Activated CD4-positive, alpha-beta T cell treated with anti-CD3 and anti-CD28 coated beads, Interleukin-2, amount 50 U/mL, for 1 hour (primary cell): Measurements from ENCODE around the gene NOSIP.
A peak's percentile ranks its signal among the peaks of the same experiment; 100 is the strongest.

Source experiments
- DNase-seq: peaks from one replicate; pipeline ENCODE4 v3.0.0-alpha.2; 2020

The NOSIP gene

GRCh38 chr19:49594993-49595818 is 14.8 kb upstream of the NOSIP start:
- no peak for DNase-seq

DNA sequence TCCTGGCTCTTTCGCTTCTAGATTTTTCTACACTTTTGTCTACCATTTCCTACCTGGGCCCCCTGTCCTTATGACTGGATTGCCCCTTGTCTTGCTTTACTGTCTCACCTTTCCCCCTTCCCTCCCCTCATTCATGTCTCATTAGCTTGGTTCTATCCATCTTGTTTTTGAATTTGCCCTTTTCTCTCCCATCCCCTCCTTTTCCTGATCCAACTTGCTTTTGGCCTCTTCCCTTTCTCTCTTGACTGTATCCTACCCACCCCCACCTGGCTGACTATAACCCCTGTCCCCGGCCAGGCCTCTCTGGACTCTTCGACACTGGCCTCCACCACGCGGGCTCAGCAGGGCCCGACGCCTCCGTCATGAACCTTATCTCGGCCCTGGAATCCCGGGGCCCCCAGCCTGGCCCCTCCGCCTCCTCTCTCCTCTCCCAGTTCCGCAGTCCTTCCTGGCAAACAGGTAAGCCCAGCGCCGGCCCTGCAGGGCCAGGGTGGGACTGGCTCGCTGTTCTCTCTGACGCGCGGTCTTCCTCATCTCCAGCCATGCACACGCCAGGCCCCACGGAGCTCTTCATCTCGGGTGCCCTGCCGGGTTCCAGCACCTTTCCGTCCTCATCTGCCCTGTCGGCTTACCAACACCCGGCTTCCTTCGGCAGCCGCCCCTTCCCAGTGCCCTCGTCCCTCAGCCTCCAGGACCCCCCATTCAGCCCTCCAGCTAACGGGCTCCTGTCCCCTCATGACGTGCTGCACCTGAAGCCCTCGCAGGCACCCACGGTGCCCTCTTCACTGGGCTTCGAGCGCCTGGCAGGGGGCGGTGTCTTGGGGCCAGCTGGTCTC is 14.0 kb upstream of the NOSIP start:
- DNase-seq, result no peak

DNA sequence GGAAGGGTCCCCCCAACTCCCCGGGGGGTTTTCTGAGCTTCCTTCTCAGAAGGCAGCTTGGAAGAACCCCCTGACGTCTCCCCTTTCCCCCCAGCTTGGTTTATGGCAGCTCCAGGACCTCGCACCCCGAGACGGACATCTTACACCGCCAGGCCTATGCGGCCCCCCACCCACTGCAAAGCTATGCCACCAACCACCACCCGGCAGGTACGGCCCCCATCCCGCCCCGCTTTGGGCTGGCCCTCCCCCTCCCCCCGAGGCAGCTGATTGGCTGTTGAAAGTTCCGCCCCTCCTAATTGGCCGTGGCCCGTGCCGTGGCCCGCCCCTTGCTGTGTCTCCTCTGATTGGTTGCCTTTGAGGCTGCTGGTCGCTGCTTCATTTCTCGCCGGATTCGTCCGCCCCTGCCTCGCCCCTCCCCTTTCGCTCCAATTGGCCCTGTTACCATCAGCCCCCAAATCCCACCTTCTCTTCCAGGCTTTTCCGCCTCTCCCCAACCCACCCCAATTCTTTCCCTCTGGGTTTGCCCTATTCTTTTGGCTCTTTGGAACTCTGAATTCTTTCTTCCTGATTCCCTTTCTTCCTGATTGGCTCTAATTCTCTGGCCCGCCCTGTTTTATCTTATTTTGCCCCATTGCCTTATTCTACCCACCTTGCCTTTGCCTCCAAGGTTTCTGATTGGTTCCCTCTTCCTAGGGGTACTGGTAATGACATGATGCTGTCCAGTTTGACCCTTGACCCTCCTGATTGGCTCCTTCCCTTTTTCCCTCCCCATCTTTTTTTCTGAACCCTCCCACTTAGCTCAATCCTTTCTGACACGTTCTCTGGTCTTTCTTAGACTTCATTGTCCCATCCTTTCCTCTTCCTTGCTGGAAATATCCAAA is 13.1 kb upstream of the NOSIP start:
- peak; percentile 93 for DNase-seq

DNA sequence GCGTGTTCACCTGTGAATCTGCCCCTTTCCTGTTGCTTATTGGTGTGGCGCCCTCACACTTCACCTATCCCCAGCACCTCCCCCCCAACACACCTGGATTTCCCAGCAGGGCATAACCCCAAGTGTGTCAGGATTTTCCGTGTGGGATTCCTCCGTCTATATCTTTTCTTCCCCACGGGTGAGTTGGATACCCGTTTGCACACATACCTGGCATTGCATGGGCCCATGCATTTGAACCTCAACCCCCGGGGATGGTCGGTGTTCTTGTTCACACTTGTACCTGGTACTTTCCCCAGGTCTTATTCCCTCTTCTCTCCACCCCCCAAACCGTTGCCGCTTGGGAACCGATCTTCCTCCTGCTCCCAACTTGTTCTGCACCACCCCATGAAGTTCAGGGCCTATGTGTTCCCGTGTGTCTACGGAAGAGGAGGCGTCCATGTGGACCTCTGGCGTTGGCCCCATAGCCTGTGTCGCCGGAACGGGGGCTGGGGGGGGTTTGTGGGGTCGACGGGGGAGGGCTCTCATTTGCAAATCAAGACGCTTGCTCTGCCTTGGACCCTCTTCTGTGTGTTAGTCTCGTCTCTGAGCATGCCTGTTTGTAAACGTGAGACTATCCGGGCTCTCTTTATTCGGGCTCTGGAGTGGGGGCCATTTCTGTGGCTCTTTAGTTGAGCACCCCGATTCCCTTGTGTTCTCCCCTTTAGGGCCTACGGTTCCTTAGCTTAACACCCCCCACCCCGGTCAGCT is 12.3 kb upstream of the NOSIP start:
- no peak for DNase-seq

GRCh38 chr19:49591731-49592485 is 11.6 kb upstream of the NOSIP start:
- DNase-seq, result peak; percentile 40

DNA sequence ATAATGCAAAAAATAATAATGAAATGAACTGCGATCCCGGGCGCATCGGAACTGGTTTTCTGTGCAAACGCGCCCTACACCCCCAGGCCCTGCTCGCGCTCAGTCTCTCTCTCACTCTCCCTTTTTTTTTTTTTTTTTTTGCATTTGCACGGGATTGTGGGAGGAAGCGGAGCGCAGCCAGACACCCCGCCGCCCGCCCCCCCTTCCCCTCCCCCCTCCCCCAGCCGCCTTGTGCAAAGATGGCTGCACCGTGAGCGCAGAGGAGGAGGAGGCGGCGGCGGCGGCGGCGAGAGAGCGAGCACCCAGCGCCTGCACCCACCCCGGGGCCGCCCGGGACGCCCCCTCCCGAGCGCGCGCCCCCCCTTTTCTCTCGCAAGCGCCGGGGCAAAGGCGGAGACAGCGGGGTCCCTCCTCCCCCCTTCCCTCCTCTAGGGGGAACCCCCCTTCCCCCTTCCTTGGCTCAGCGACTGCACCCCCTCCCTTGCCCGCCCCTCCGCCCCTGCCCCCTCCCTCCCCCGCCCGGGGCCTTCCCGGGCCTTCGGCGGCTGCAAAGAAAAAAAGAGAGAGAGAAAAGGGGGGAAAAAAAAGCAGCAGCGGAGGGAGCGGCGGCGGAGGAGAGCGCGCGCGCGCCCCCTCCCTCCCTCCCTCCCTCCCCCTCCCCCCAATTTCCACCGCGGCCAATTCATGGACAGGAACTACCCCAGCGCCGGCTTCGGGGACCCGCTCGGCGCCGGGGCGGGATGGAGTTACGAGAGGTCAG is 10.8 kb upstream of the NOSIP start, which contains the start of gene PRR12:
Gene PRR12 (plus strand): TSS at position 212 of the 760 bp plus-strand sequence. CDS start 473 bp downstream, at position 685.
- DNase-seq, result peak; percentile 56

DNA sequence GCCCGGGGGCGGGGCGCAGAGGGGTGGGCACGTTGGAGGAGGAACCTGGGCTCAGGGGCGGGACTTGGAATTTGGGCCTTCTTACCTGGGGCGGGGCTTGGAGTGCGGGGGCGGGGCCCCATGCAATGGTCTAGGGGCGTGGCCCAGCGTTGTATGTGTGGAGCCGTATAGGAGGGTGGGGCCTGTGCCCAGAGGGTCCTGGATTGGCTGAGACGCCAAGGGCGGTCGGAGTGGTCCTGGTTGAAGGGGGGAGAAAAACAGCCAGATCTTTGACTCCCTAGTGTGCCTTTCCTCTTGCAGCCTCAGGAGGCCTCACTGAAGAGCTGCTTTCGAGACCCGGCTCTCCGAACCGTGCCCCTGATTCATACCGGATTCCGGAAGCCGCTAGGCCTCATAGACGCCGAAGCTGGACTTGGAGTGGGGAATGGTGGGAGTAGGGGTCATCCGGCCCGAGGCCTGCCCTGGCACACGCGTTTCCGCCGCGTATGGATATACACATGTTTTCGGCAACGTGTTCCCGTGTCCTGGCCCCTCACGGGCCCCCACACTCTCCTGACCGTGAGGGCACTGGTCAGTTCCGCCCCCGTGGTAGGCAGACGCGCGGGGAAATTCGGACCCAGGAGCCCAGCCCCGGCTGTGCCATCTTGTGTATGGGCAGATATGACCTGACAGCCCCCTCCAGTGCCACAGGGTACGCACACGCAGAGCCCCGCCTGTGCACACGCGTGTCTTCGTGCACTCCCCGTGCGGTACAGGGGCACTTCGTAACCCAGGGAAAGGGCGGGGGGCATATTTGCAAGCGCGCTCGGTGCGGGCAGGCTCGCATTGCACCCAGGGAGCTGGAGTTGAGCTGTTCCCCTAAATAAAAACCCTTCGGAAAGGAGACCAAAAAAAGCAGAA is 10.0 kb upstream of the NOSIP start:
- DNase-seq, result peak; percentile 91

DNA sequence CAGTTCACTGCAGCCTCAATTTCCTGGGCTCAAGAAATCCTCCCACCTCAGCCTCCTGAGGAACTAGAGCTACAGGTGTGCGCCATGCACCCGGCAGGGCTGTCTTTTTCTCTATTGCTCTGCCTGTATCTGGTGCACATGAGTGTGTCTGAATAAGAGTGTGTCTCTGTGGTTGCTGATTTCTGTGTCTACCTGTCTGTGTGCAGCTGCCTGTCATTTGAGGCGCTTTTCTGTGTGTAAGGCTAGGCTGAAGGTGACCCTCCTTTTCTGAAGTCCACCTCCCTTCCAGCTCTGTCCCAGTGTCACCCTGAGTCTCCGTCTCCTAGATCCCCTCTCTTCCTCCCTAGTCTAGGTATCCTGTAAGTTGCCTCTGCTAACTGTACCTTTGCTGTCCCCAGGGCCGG is 9.1 kb upstream of the NOSIP start:
- no peak for DNase-seq

GRCh38 chr19:49588365-49589122 is 8.2 kb upstream of the NOSIP start:
- DNase-seq, result peak; percentile 42

DNA sequence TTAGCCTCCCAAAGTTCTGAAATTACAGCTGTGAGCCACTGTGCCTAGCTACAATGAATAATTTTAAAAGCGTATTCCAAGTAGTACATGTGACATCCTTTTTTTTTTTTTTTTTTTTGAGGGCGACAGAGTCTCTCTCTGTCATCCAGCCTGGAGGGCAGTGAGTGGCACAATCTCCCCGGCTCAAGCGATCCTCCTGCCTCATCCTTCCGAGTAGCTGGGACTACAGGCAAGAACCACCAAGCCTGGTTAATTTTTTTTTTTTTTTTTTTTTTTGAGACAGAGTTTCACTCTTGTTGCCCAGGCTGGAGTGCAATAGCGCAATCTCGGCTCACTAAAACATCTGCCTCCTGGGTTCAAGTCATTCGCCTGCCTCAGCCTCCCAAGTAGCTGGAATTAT is 6.9 kb upstream of the NOSIP start:
- no peak for DNase-seq

DNA sequence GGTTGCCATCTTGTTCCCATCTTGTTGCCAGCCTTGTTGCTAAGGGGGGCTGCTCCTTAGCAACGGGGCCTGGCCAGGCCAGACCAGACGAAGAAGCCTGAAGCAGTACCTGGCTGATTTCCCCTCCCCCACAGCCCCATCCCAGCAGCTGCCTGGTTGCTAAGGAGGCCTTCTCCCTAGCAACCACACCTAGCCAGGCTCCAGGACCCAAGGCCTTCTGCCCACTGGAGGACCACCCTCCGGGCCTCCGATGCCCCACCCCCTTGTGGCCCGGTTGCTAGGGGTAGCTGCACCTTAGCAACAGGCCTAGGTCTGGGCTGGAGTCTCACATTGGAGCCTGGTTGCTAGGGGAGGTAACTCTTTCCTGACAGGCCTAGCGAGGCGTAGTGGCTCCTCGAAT is 4.7 kb upstream of the NOSIP start:
- no peak for DNase-seq

- no peak for DNase-seq
These were observed 2.9 kb upstream of the NOSIP start for GRCh38 chr19:49583239-49583638.

GRCh38 chr19:49581007-49581508 is 702 bp upstream of the NOSIP start, which contains the start of gene PRRG2:
TSS of gene PRRG2 (plus strand) at chr19:49581316. CDS start at chr19:49583220, 1,904 bp downstream.
- DNase-seq, result no peak

DNA sequence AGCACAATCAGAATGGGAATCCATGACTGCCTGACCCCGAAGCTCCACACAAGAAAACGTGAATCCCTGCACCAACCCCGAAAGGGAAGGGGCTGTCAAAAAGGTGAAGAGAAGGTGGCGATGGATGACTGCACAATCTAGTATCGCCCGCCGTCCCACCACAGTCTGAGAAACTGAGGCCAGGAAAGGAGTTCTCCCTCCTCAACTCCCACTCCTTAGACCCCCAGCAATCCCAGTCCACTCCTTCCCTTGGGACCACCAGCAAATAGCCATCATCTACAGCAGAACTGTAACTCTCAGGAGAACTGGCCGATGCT is 451 bp downstream of the NOSIP start:
- no peak for DNase-seq

- DNase-seq, result no peak
These were observed 1.2 kb downstream of the NOSIP start for GRCh38 chr19:49579193-49579592.

DNA sequence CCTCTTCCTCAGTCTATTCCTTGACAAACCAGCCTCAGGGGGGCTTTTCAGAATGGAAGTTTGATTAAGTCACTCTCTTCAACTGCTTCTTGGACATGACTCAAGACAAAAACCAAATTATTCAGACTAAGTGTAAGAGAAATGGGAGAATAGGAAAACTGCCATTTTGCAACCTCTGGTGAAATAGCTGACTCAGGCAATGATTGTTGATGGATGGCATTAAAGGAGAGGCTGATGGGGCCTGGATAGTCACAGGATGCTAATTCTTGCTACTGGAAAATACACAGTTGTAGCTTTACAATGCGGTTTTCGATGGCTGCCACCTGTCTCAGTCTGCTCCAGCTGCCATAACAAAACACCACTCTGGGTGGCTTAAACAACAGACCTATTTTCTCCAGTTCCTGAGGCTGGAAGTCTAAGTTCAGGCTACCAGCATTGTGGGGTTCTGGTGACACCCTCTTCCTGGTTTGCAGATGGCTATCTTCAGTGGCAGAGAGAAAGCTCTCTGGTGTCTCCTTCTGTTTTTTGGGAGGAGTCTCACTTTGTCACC is 6.1 kb downstream of the NOSIP start:
- DNase-seq, result no peak

GRCh38 chr19:49573425-49573824 is 6.9 kb downstream of the NOSIP start:
- DNase-seq, result no peak

DNA sequence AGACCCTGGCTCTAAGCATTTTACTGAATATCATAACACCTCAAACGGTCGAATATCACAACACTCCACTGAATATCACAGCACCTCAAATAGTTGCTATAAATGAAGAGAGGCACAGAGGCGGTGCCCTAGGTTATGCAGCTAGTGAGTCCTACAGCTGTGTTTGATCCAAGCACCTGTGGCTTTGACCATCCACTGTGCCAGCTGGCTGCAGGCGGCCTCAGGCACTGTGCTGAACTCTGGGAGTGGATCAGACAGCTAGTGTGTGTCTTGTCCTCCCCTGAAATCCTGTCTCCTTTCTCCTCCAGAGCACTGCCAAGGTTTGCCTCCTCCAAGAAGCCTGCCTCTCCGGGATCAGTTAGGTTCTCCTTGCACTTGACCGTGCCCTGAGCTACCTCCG is 7.3 kb downstream of the NOSIP start:
- no peak for DNase-seq
